K562 (cell line): ENCODE measurements around the gene NACA. TPM values are rescaled to one million over a fixed set of nuclear protein-coding genes. Genes with fewer than 3 reads are reported as not detected.

Experiments
- DMBX1 ChIP-seq: fragments of 250-450 bp; sonication (Bioruptor Pico); IDR thresholded peaks from 2 replicates; pipeline ENCODE4 v1.8.0; 2022; ENCODE audit warnings: inconsistent platforms, mild to moderate bottlenecking, moderate library complexity, borderline replicate concordance
- KLF16 ChIP-seq: IDR thresholded peaks from 2 replicates; pipeline ENCODE4 v1.6.1; 2016; ENCODE audit warnings: antibody characterized with exemption
- POLR3G ChIP-seq: IDR thresholded peaks from 2 replicates; pipeline ENCODE4 v1.6.1; 2011; ENCODE audit not compliant: insufficient read length, insufficient replicate concordance; ENCODE audit errors: extremely low read depth
- ZBTB5 ChIP-seq: fragments of 450-650 bp; IDR thresholded peaks from 2 replicates; pipeline ENCODE4 v1.6.1; 2017; ENCODE audit warnings: antibody characterized with exemption
- polyA plus RNA-seq, 8 experiments: library from polyadenylated mRNA; depleted of rRNA in 4 of 8; stranded (reverse) in 5 of 8; unstranded in 3 of 8; fragments of >200 nt; fragmentation: Nextera tagmentation in 2 of 8; fragmentation: Illumina TruSeq in 1 of 8; extraction: Ambion mirVana in 2 of 8; extraction: Trizol in 1 of 8; gene quantifications; 2 replicates each; pipeline versions ENCODE4 v1.2.1 to v1.2.3, GENCODE V29; 2011 to 2014; ENCODE audit warnings: inconsistent platforms in 1 of 8, missing spikeins in 1 of 8
- total RNA-seq, 7 experiments: library from RNA; depleted of rRNA in 6 of 7; stranded (reverse); fragments of >200 nt in 6 of 7; fragmentation: Illumina TruSeq in 2 of 7; extraction: Trizol in 2 of 7; gene quantifications; 2 replicates each; pipeline versions ENCODE4 v1.2.1 to v1.2.3, GENCODE V29; 2011 to 2021; ENCODE audit warnings: low replicate concordance in 1 of 7
- TF ChIP-seq, protein P1 (sequence below): sonication (generic); formaldehyde crosslinking; IDR thresholded peaks from 2 replicates; pipeline ENCODE4 v1.8.0; 2023; ENCODE audit warnings: mild to moderate bottlenecking, missing genetic modification reagents

NACA gene
- total and polyA plus RNA-seq, 9 of the 15 experiments (the other 6 are each of a cell fraction or from before 2014, with no cell fraction given), result 1,030 to 2,416 (median 1,645) TPM

GRCh38 chr12:56684745-56685359, 40.2 kb downstream of the NACA start (continued):
- TF ChIP-seq, protein P1, sequence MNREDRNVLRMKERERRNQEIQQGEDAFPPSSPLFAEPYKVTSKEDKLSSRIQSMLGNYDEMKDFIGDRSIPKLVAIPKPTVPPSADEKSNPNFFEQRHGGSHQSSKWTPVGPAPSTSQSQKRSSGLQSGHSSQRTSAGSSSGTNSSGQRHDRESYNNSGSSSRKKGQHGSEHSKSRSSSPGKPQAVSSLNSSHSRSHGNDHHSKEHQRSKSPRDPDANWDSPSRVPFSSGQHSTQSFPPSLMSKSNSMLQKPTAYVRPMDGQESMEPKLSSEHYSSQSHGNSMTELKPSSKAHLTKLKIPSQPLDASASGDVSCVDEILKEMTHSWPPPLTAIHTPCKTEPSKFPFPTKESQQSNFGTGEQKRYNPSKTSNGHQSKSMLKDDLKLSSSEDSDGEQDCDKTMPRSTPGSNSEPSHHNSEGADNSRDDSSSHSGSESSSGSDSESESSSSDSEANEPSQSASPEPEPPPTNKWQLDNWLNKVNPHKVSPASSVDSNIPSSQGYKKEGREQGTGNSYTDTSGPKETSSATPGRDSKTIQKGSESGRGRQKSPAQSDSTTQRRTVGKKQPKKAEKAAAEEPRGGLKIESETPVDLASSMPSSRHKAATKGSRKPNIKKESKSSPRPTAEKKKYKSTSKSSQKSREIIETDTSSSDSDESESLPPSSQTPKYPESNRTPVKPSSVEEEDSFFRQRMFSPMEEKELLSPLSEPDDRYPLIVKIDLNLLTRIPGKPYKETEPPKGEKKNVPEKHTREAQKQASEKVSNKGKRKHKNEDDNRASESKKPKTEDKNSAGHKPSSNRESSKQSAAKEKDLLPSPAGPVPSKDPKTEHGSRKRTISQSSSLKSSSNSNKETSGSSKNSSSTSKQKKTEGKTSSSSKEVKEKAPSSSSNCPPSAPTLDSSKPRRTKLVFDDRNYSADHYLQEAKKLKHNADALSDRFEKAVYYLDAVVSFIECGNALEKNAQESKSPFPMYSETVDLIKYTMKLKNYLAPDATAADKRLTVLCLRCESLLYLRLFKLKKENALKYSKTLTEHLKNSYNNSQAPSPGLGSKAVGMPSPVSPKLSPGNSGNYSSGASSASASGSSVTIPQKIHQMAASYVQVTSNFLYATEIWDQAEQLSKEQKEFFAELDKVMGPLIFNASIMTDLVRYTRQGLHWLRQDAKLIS, result no peak
- TF ChIP-seq POLR3G (no peak), ZBTB5 (no peak), KLF16 (no peak), DMBX1 (no peak)
